SK-N-SH (cell line): ENCODE results near the gene RFTN1. TPM values are rescaled to one million over a fixed set of nuclear protein-coding genes. Genes with fewer than 3 reads are reported as not detected.

Experiments
- CTCF ChIA-PET: fragments of 300-600, 350-600 bp; formaldehyde crosslinking; extraction: SDS; loops from one replicate; lab custom pipeline; 2021; lab: Yijun Ruan, JAX
- POLR2A ChIA-PET: fragments of 350-600 bp; sonication (Branson Sonifier 250); formaldehyde crosslinking; extraction: SDS; loops from one replicate; lab custom pipeline; 2020; ENCODE audit warnings: antibody characterized with exemption, inconsistent platforms; lab: Yijun Ruan, JAX
- DNase-seq: peaks from one replicate; pipeline ENCODE4 v3.0.0; 2012
- H2AFZ ChIP-seq: fragments of 200-600 bp; sonication (generic); 2 replicates; pipeline ENCODE4 v1.8.1; 2016; ENCODE audit warnings: antibody characterized with exemption, mild to moderate bottlenecking, low read depth
- H3F3A ChIP-seq: fragments of 200-600 bp; sonication (generic); replicated peaks from 2 replicates; pipeline ENCODE3; 2016; ENCODE audit warnings: antibody characterized with exemption, mild to moderate bottlenecking; ENCODE audit not compliant: insufficient read depth
- H3K27ac ChIP-seq, 2 experiments: fragments of 200-500 bp in 1 of 2; fragments of 200-600 bp in 1 of 2; sonication (Bioruptor generic) in 1 of 2; sonication (generic), shearing (Covaris generic) in 1 of 2; 2 replicates each; pipeline versions ENCODE4 v1.5.1 to v1.6.1; 2014 to 2016; ENCODE audit warnings: low read depth in 2 of 2, inconsistent platforms in 1 of 2, low read length in 1 of 2, mild to moderate bottlenecking in 1 of 2, mixed read lengths in 1 of 2
- H3K27me3 ChIP-seq: fragments of 200-600 bp; sonication (generic), shearing (Covaris generic); 2 replicates; pipeline ENCODE4 v1.6.1; 2016; ENCODE audit warnings: mixed run types; ENCODE audit not compliant: insufficient read depth
- H3K36me3 ChIP-seq, 2 experiments: fragments of 200-500 bp in 1 of 2; fragments of 200-600 bp in 1 of 2; sonication (Bioruptor generic) in 1 of 2; sonication (generic) in 1 of 2; replicated peaks in 1 of 2; 2 replicates each; pipeline versions ENCODE3 to v1.5.1; 2014 to 2016; ENCODE audit warnings: low read length in 1 of 2, mild to moderate bottlenecking in 1 of 2; ENCODE audit not compliant: insufficient read depth in 2 of 2, control insufficient read depth in 1 of 2
- H3K4me1 ChIP-seq, 2 experiments: fragments of 200-500 bp in 1 of 2; fragments of 200-600 bp in 1 of 2; sonication (Bioruptor generic) in 1 of 2; sonication (generic), shearing (Covaris generic) in 1 of 2; 2 replicates each; pipeline versions ENCODE4 v1.5.1 to v1.6.1; 2014 to 2016; ENCODE audit warnings: low read depth in 1 of 2, low read length in 1 of 2, mixed run types in 1 of 2; ENCODE audit not compliant: insufficient read depth in 2 of 2, control insufficient read depth in 1 of 2
- H3K4me2 ChIP-seq: fragments of 200-600 bp; sonication (generic), shearing (Covaris generic); 2 replicates; pipeline ENCODE4 v1.6.1; 2017; ENCODE audit warnings: mixed run types
- H3K4me3 ChIP-seq, 2 experiments: fragments of 200-500 bp in 1 of 2; fragments of 200-600 bp in 1 of 2; sonication (Bioruptor generic) in 1 of 2; sonication (generic), shearing (Covaris generic) in 1 of 2; 2 replicates each; pipeline versions ENCODE4 v1.5.1 to v1.8.1; 2014 to 2016; ENCODE audit warnings: low read depth in 2 of 2, inconsistent platforms in 1 of 2, low read length in 1 of 2, mild to moderate bottlenecking in 1 of 2, mixed read lengths in 1 of 2, moderate library complexity in 1 of 2
- H3K79me2 ChIP-seq: fragments of 200-600 bp; sonication (generic); 2 replicates; pipeline ENCODE4 v1.8.1; 2017; ENCODE audit warnings: mild to moderate bottlenecking; ENCODE audit not compliant: insufficient read depth
- H3K9ac ChIP-seq: fragments of 200-600 bp; sonication (generic); 2 replicates; pipeline ENCODE4 v1.6.1; 2017; ENCODE audit warnings: mixed run types
- H3K9me2 ChIP-seq: fragments of 200-600 bp; sonication (generic); 2 replicates; pipeline ENCODE4 v1.6.1; 2017; ENCODE audit warnings: mixed run types
- H3K9me3 ChIP-seq: fragments of 200-600 bp; sonication (generic); 2 replicates; pipeline ENCODE4 v1.6.1; 2017; ENCODE audit warnings: mixed run types, mild to moderate bottlenecking, moderate library complexity
- H4K20me1 ChIP-seq: fragments of 200-600 bp; sonication (generic); 2 replicates; pipeline ENCODE4 v1.6.1; 2017; ENCODE audit warnings: mild to moderate bottlenecking, mixed run types; ENCODE audit not compliant: insufficient read depth
- CHD2 ChIP-seq: fragments of 150-350 bp; IDR thresholded peaks from 2 replicates; pipeline ENCODE4 v1.6.1; 2018; ENCODE audit warnings: low read length; ENCODE audit not compliant: partially characterized antibody
- FOSL2 ChIP-seq: IDR thresholded peaks from 2 replicates; pipeline ENCODE4 v1.4.0; 2012; ENCODE audit warnings: low read depth, mild to moderate bottlenecking, moderate library complexity, borderline replicate concordance
- FOXM1 ChIP-seq: IDR thresholded peaks from 2 replicates; pipeline ENCODE4 v1.4.0; 2012; ENCODE audit warnings: low read depth, mild to moderate bottlenecking
- GABPA ChIP-seq: IDR thresholded peaks from 2 replicates; pipeline ENCODE4 v1.4.0; 2012; ENCODE audit warnings: low read depth, mild to moderate bottlenecking
- GATA2 ChIP-seq: sonication (generic); formaldehyde crosslinking; IDR thresholded peaks from 2 replicates; pipeline ENCODE4 v1.5.0; 2020; ENCODE audit warnings: mild to moderate bottlenecking, missing genetic modification reagents
- IRF3 ChIP-seq: fragments of 150-350 bp; IDR thresholded peaks from 2 replicates; pipeline ENCODE4 v1.6.1; 2016; ENCODE audit warnings: mild to moderate bottlenecking, low read depth, low read length
- MAX ChIP-seq: IDR thresholded peaks from 2 replicates; pipeline ENCODE4 v1.4.0; 2012; ENCODE audit warnings: low read depth
- MXI1 ChIP-seq: IDR thresholded peaks from 2 replicates; pipeline ENCODE4 v1.6.1; 2012; ENCODE audit warnings: mild to moderate bottlenecking, low read depth, low read length, improper control_type of control experiment
- NRF1 ChIP-seq: IDR thresholded peaks from 2 replicates; pipeline ENCODE4 v1.6.1; 2012; ENCODE audit warnings: low read depth, mild to moderate bottlenecking, low read length
- POLR2AphosphoS5 ChIP-seq: IDR thresholded peaks from 2 replicates; pipeline ENCODE4 v1.6.1; 2012; ENCODE audit warnings: low read depth, low read length
- RCOR1 ChIP-seq: fragments of 150-350 bp; IDR thresholded peaks from 2 replicates; pipeline ENCODE4 v1.6.1; 2017; ENCODE audit warnings: antibody characterized with exemption, low read length
- SIN3A ChIP-seq: IDR thresholded peaks from 2 replicates; pipeline ENCODE4 v1.6.1; 2012; ENCODE audit warnings: low read depth, mild to moderate bottlenecking, low read length, moderate library complexity, borderline replicate concordance
- SMC3 ChIP-seq: IDR thresholded peaks from 2 replicates; pipeline ENCODE4 v1.6.1; 2012; ENCODE audit warnings: low read depth, low read length, improper control_type of control experiment
- TCF12 ChIP-seq: IDR thresholded peaks from 2 replicates; pipeline ENCODE4 v1.4.0; 2012
- USF1 ChIP-seq: IDR thresholded peaks from 2 replicates; pipeline ENCODE4 v1.4.0; 2012; ENCODE audit warnings: low read depth, borderline replicate concordance
- YY1 ChIP-seq: IDR thresholded peaks from 2 replicates; pipeline ENCODE4 v1.4.0; 2012; ENCODE audit warnings: low read depth, mild to moderate bottlenecking
- WGBS: methylation state at CpG from one replicate; pipeline ENCODE4 v1.1.6; 2017; ENCODE audit warnings: low lambda C conversion rate; 5-methylcytosine and 5-hydroxymethylcytosine counted together
- polyA plus RNA-seq, 3 experiments: library from polyadenylated mRNA; depleted of rRNA; stranded (reverse); fragments of >200 nt; gene quantifications; 2 replicates each; pipeline ENCODE4 v1.2.3, GENCODE V29; 2012
- TF ChIP-seq, protein P1 (sequence below): IDR thresholded peaks from 2 replicates; pipeline ENCODE4; 2012
- TF ChIP-seq, protein P2 (sequence below): fragments of 200-600 bp; sonication (generic); IDR thresholded peaks from 2 replicates; pipeline ENCODE4 v1.6.1; 2017; ENCODE audit warnings: antibody characterized with exemption, mild to moderate bottlenecking, moderate library complexity
- TF ChIP-seq, protein P3 (sequence below): fragments of 150-350 bp; IDR thresholded peaks from 2 replicates; pipeline ENCODE4 v1.6.1; 2017; ENCODE audit warnings: antibody characterized with exemption, low read length, low read depth, borderline replicate concordance

Gene RFTN1
- polyA plus RNA-seq, 1 of the 3 experiments (the other 2 are of a cell fraction), result 21.2 TPM

DNA sequence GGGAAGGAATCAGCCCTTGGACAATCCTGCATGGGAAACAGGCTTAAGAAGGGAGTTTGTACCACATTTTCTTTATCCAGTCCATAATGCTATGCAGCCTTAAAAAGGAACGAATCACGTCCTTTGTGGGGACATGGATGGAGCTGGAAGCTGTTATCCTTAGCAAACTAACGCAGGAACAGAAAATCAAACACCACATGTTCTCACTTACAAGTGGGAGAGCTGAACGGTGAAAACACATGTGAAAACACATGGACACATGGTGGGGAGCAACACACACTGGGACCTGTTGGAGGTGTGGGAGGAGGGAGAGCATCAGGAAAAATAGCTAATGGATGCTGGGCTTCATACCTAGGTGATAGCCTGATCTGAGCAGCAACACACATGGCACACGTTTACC lies 178.2 kb downstream of the RFTN1 start:
- Histone ChIP-seq H3K4me1 (peaks cover 9 to 20% of the 10 kb centered on the region in 2 experiments; a peak in 2 of 4 replicates), H3K4me3 (no peak overlapping the region), H3K4me2 (no peak overlapping the region), H3K36me3 (peaks cover 10 to 24% of the 10 kb centered on the region in 2 experiments), H3K27me3 (no peaks in the 10 kb centered on the region), H4K20me1 (no peaks in the 10 kb centered on the region), H3K9me3 (peaks cover 10% of the 10 kb centered on the region; the same call in 1 of the 2 replicates), H3F3A (peaks cover 6% of the 10 kb centered on the region), H3K79me2 (no peaks in the 10 kb centered on the region), H3K9ac (no peak overlapping the region), H2AFZ (no peak overlapping the region), H3K9me2 (no peaks in the 10 kb centered on the region), H3K27ac (no peak overlapping the region)
- POLR2A ChIA-PET, result no interaction called here
- CTCF ChIA-PET, result no interaction called here
- TF ChIP-seq GATA2 (CRISPR knock-in tag) (no peak), MXI1 (no peak), SIN3A (no peak), RCOR1 (no peak), IRF3 (no peak), FOSL2 (no peak), TCF12 (no peak), GABPA (no peak)
- TF ChIP-seq, protein P1, sequence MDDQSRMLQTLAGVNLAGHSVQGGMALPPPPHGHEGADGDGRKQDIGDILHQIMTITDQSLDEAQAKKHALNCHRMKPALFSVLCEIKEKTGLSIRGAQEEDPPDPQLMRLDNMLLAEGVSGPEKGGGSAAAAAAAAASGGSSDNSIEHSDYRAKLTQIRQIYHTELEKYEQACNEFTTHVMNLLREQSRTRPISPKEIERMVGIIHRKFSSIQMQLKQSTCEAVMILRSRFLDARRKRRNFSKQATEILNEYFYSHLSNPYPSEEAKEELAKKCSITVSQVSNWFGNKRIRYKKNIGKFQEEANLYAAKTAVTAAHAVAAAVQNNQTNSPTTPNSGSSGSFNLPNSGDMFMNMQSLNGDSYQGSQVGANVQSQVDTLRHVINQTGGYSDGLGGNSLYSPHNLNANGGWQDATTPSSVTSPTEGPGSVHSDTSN, result no peak
- TF ChIP-seq, protein P2, sequence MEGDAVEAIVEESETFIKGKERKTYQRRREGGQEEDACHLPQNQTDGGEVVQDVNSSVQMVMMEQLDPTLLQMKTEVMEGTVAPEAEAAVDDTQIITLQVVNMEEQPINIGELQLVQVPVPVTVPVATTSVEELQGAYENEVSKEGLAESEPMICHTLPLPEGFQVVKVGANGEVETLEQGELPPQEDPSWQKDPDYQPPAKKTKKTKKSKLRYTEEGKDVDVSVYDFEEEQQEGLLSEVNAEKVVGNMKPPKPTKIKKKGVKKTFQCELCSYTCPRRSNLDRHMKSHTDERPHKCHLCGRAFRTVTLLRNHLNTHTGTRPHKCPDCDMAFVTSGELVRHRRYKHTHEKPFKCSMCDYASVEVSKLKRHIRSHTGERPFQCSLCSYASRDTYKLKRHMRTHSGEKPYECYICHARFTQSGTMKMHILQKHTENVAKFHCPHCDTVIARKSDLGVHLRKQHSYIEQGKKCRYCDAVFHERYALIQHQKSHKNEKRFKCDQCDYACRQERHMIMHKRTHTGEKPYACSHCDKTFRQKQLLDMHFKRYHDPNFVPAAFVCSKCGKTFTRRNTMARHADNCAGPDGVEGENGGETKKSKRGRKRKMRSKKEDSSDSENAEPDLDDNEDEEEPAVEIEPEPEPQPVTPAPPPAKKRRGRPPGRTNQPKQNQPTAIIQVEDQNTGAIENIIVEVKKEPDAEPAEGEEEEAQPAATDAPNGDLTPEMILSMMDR, result no peak
- TF ChIP-seq, protein P3, sequence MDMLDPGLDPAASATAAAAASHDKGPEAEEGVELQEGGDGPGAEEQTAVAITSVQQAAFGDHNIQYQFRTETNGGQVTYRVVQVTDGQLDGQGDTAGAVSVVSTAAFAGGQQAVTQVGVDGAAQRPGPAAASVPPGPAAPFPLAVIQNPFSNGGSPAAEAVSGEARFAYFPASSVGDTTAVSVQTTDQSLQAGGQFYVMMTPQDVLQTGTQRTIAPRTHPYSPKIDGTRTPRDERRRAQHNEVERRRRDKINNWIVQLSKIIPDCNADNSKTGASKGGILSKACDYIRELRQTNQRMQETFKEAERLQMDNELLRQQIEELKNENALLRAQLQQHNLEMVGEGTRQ, result no peak
- no peak for DNase-seq
- 84% methylated on average over 5 of the region's 5 CpGs for WGBS

DNA sequence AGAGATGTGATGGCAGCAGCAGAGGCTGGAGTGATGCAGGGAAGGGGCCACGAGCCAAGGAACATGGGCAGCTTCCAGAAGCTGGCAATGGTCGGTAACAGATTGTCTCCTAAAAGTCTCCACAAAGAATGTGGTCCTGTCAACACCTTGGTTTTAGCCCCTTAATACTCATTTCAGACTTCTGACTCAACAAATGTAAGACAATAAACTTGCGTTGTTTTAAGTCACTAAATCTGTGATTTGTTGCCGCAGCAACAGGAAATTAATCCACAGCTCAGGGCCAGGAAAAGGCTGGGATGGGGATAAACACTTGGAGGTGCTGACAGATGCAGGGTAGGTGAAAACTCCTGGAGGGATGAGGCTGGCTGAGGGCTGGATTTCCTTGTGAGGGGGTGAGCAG lies 178.6 kb downstream of the RFTN1 start:
- H3K27me3 ChIP-seq, result no peaks in the 10 kb centered on the region
- no peak for DNase-seq
- H2AFZ ChIP-seq, result no peak overlapping the region
- H3K4me1 ChIP-seq, result peaks cover 9 to 20% of the 10 kb centered on the region in 2 experiments; a peak in 2 of 4 replicates
- H3K4me2 ChIP-seq, result no peak overlapping the region
- POLR2A ChIA-PET, result no interaction called here
- no peak overlapping the region for H3K4me3 ChIP-seq
- H3F3A ChIP-seq, result peaks cover 6% of the 10 kb centered on the region
- H3K9me2 ChIP-seq, result no peaks in the 10 kb centered on the region
- no peaks in the 10 kb centered on the region for H3K79me2 ChIP-seq
- CTCF ChIA-PET, result interaction anchor here (0.9 kb wide), 2 partner anchors 15 to 45 kb away, joined by 3 to 4 read pairs; no protein-coding TSS in a partner anchor
- H3K9ac ChIP-seq, result no peak overlapping the region
- peaks cover 10% of the 10 kb centered on the region; the same call in 1 of the 2 replicates for H3K9me3 ChIP-seq
- no peaks in the 10 kb centered on the region for H4K20me1 ChIP-seq
- WGBS, result 72% methylated on average over 4 of the region's 4 CpGs
- no peak overlapping the region for H3K27ac ChIP-seq
- H3K36me3 ChIP-seq, result peaks cover 10 to 28% of the 10 kb centered on the region in 2 experiments
- TF ChIP-seq USF1, result no peak
- TF ChIP-seq SMC3, result no peak
- TF ChIP-seq, protein P3, result no peak
- TF ChIP-seq MAX, result no peak
- TF ChIP-seq IRF3, result no peak
- no peak for TF ChIP-seq SIN3A
- TF ChIP-seq RCOR1, result no peak
- TF ChIP-seq FOXM1, result no peak
- no peak for TF ChIP-seq NRF1
- no peak for TF ChIP-seq CHD2
- no peak for TF ChIP-seq TCF12
- no peak for TF ChIP-seq POLR2AphosphoS5
- no peak for TF ChIP-seq YY1
